ENCODE results near the gene SCN9A.

GRCh38 chr2:166284359-166284758 lies 91.4 kb downstream of the SCN9A start:
- TF ChIP-seq REST (IDR thresholded peaks at IDR 0.05; ENCODE audit: insufficient read depth in 1 of 2, low read depth in 2 of 2, low read length in 2 of 2): no peak
- TF ChIP-seq POLR2AphosphoS5 (IDR thresholded peaks at IDR 0.05; ENCODE audit: low read depth, low read length): no peak
